Right lobe of liver (tissue), 4 donors: ENCODE measurements around the gene GATAD2B.

ENCODE experiments used
- CTCF ChIP-seq, 4 donors: fragments of 200-600 bp in 3 of 4; fragments of 450-650 bp in 1 of 4; IDR thresholded peaks; one replicate each; pipeline versions ENCODE4 v1.5.1 to v1.8.0; 2016 to 2022; ENCODE audit warnings: antibody characterized with exemption in 4 of 4, mild to moderate bottlenecking in 2 of 4
- POLR2A ChIP-seq: fragments of 450-650 bp; IDR thresholded peaks from one replicate; pipeline ENCODE4 v1.6.1; 2017; ENCODE audit warnings: antibody characterized with exemption, mild to moderate bottlenecking
- donor health status: DM: no; HTN: no; CAD: no.
- donor health status: DM: no; HTN: no; CAD: no.
- donor health status: DM: no; HTN: yes; CAD: no.

GRCh38 chr1:153958961-153959260 lies 36.1 kb upstream of the GATAD2B start:
- TF ChIP-seq CTCF (IDR thresholded peaks at IDR 0.05) (no peak), POLR2A (no peak)
